GM19468 (cell line): ENCODE results near the gene CTCFL.
"Not testable (repeated sequence)": the region's sequence is repeated elsewhere in the genome, so short reads cannot be mapped to it uniquely, and the experiment has no call there.

ENCODE experiments used
- ATAC-seq: cut with Tn5 transposase; IDR thresholded peaks from one replicate; pipeline ENCODE4 v1.9.1; 2021; ENCODE audit warnings: mild to moderate bottlenecking, moderate library complexity, moderate number of reproducible peaks; ENCODE audit not compliant: unreplicated experiment; ENCODE audit errors: extremely low read depth

Gene CTCFL

DNA sequence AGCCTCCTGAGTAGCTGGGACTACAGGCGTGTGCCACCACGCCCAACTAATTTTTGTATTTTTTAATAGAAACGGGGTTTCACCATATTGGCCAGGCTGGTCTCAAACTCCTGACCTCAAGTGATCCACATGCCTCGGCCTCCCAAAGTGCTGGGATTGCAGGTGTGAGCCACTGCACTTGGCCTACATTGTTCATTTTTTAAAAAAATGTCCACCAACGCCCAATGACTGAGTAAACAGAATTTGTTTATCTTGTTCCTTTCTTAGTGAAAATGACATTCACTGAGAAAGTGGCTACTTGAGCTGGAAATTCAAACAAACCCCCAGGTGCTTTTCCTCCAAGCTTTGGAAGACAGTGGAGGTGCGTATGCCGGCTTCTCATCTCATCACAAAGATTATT, 13.2 kb downstream of the CTCFL start:
- ATAC-seq = not testable (repeated sequence)

DNA sequence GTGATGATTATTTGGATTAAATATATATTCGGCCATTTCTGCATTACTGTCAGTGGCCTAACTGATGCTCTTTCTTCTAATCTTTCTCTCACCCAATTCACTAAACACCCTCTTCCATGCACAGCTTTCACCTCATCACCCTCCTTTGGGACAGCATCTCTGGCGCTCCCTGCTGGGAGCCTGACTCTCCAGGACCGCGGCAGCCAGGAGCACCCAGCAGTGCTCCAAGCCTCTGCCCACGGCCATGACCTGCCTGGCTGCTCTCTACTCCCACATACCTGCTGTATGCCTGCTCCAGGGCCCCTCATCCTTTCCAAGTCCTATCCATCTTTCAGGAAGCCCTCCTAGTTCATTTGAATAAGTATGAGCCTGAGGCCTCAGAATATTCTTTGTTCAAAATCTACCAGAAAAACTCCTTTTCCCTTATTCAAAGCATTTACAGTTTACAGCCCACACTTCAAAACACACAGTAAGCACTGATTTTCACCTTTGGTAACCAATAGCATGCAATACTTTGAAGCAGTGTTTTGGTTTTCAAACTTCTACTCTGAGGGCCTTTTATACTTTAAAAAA, 15.2 kb downstream of the CTCFL start:
- ATAC-seq = no peak

DNA sequence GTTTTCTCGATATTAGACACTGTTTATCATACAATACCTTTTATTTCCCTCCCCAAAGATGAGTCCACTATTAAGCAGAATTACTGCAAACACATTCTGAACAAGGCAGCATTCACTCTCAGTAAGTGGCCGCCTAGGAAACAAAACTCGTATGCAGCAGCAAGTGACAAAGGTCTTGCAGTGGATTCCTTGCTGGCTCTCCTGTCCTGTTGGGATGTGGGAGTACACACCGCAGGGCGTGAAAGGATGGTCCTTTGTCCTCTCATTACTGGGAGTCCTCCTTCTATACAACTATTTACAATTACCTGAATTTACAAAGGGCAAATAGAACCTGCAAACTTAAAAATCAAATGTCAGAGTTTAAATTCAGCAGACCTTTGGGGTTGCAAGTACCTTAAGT, 16.1 kb downstream of the CTCFL start:
- ATAC-seq = no peak

DNA sequence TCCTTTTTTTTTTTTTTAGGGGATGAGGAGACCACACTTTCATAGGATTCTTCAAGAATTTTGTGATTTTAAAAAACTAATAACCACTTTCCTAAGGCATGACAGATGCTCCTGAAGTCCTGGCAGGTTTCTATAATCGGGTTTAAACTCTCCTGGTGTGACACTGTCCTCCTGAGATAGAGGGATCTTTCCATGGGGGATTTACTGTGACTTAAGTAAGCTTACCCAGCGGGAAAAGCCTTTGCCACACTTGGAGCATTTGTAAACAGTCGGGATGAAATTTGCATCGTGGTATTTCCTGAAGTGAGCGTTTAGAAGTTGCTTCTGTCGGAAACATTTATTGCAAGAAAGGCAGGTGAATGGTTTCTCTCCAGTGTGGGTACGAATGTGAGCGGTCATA, 16.6 kb downstream of the CTCFL start:
- ATAC-seq = no peak

DNA sequence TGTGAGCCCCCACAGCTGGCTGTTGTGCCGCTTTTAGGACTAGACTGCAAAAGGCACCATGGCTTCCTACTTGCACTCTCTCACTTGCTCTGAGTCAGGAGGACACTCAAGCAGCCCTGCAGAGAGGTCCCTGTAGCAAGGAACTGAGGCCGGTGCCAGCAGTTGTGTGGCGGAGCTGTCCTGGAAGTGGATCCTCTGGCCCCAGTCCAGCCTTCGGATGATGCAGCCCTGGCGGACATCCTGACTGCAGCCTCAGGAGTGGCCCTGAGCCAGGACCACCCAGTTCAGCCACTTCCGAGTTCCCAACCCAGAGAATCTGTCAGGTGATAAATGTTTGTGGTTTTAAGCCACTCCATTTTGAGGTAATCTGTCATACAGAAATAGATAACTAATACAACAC, 17.5 kb downstream of the CTCFL start:
- no peak for ATAC-seq

DNA sequence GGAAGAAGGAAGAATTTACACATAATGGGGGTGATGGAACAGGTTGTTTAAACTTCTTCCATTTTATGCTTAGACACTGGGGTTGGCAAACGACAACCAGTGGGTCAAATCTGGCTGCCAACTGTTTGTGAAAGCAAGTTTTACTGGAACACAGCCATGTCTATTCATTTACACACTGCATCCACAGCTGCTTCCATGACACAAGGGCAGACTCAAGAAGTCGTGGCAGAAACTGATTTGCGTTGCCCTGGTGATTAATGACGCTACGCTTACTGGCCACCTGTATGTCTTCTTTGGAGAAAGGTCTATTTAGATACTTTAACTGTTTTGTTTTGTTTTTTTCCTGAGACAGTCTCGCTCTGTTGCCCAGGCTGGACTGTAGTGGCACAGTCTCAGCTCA, 19.0 kb downstream of the CTCFL start:
- ATAC-seq = no peak

DNA sequence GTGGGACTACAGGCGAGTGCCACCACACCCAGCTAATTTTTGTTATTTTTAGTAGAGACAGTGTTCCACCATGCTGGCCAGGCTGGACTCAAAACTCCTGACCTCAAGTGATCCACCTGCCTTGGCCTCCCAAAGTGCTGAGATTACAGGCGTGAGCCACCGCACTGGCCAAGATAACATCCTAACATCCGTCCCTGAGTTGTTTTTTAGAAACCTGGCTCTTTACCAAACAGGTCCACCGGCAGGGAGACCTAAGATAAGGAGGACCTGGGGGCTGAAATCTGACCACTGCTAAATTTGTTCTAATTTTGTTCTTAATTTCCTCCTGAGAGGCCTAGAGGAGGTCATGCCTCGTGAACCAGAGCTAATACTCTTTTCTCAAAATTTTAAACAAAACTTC, 20.5 kb downstream of the CTCFL start:
- no peak for ATAC-seq

DNA sequence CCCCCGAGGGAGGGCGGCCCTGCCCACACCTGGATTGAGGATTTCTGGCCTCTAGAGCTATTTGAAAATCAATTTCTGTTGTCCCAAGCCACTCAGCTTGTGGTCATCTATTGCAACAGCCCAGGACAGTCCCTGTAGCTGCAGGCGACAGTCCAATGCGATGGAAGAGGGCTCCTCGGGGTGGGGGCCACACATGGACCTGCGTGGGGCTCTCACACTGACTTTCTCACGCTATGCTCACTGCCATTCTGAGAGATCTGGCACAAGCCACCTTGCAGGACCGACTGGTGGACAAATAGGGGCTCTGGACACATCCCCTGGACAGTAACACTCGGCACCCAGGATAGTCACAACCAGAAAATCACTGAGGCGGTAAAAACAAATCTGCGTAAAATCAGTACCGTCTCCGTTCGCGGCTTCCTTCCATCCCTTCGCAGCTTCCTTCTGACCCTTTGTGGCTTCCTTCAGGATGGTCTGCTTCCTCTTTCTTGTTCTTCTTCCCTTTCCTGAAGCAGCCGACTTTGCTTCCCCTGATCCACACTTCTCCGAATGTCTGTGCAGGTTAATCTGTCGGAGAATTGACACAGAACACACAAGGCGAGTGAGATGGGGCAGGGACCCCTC, 21.8 kb downstream of the CTCFL start:
- ATAC-seq = no peak

DNA sequence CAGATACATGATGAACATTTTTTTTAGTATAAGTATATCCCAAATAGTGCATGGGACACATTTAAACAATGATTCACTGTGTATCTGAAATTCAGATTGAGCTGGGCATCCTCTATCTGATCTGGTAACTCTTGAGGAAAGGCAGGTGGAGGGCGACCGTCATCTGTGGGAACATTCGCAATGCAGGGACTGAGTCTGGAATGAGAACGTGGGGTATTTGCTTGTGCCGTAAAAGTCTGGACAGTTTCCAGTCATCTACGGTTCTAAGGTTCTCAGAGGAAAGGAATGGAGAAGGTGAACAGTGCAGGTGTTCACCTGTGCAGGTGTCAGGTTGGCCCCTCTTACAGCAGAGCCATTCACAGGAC, 22.6 kb downstream of the CTCFL start:
- ATAC-seq = no peak

DNA sequence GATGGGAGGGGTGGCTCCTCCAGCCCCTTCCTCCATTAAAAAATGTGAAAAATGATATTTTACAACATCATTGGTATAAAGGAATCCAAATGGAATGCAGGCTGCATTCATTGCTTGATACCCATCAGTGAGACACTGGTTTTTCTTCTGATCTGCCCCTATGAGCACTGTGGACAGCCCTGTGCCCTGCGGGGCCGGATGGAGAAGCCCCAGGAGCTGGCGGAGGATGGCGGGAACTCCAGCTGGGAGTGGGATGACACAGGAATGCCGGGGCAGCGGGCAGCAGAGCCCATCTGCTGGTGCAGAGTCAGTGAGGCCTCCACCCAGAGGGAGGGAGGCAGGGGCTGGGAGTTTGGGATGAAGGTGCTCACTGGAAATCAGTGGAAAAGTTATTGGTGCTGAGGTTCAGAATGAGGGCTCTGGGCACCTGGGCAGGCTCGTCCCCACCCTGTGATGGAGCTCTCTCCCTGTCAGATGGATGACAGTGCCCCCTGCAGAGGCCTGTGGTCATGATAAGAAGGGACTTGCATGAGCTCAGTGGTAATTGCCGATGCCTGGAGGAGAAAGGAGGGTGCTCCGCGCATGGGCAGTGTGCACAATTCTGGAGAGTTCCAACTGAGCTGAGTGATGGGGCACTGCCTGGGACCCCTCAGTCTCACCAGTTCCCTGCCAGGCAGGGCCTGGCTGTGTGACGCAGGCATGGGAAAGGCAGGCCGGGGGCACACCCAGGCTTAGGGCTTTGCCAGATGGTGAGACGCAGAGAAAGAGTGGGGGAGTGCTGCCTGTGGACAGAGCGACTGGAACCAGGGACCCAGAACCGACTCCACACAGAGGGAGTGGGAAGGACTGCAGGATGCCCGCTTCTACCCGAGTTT, 23.2 kb downstream of the CTCFL start:
- no peak for ATAC-seq

DNA sequence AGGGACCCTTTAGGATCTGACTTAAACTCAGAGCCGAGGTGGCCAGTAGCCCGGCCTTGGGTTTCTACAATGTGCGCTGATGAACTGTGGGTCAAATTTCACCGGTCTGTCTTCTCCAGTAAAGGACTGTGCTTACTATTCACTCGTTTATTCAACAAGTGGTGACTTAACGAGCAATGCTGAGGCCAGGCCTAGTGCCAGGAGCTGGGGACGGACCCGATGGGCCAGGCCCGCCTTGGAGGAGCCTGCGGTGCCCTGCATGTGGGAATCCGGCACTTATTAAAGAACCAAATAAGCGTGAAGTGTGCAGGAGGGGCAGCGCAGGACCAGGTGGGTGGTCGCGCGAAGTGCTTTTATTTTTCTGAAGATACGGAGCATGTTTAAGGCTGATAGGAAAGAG, 24.0 kb downstream of the CTCFL start:
- no peak for ATAC-seq

DNA sequence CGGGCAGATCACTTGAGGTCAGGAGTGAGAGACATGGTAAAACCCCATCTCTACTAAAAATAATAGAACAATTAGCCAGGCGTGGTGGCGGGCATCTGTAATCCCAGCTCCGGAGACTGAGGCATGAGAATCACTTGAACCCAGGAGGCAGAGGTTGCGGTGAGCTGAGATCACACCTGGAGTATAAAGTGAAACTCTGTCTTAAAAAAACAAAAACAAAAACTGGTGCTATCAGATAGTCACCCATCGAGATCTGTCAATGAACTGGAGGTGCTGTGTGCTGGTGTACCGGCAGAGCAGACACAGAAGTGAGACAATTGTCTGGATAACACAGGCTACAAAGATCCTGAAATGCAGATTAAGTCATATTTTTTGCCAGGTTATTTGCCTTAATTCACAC, 24.7 kb downstream of the CTCFL start:
- ATAC-seq = no peak

DNA sequence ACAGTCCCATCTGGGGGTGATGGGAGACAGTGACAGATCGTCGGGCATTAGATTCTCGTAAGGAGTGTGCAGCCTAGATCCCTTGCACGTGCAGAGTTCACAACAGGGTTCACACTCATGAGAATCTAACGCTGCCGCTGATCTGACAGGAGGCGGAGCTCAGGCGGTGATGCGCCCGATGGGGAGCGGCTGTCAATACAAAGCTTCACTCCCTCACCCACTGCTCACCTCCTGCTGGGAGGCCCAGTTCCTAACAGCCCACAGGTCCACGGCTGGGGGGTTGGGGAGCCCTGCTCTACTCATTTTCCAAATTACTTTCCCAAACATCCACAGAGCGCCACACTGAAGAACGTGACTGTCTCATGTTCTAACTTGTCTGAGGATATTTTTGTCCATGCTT, 25.3 kb downstream of the CTCFL start:
- no peak for ATAC-seq

DNA sequence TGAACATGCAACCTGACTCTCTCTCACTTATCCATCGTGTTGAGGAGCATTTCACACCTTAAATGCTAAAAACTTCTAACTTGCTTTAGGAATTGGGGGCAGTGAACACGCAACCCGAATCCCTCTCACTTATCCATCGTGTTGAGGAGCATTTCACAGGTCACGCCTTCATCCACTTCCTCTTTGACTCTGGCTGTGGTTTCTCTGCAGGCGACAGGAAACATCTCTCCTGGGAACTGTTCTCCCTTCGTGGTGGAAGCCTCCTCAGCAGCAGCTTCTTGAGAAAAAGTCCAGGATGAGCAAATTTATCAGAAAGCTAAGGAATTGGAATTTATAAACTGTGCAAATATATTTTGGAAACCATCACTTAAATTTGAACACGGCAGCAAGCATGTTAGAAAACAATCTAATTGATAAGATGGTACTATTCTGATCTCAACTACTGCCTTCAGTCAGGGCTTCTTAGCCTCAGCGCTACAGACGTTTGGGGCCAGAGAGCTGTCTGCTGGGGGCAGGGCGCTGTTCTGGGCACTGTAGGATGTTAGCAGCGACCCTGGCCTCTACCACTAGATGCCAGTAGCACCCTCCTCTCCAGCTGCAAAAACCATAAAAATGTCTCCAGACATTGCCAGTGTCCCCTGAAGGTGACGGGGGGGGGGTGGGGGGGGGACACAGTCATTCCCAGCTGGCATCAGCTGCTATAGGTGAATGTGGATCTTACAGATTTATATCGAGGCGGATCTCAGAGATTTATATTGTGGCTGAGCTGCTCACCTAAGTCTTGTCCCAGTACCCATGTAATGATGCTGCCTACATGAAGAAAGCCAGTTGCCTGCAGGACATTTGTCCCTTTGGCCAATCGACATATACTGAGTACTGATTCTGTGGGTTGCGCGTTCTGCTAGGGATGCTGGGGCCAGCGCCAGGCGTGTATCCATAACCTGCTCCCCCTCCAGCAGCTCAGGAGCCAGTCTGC, 26.2 kb downstream of the CTCFL start:
- no peak for ATAC-seq

DNA sequence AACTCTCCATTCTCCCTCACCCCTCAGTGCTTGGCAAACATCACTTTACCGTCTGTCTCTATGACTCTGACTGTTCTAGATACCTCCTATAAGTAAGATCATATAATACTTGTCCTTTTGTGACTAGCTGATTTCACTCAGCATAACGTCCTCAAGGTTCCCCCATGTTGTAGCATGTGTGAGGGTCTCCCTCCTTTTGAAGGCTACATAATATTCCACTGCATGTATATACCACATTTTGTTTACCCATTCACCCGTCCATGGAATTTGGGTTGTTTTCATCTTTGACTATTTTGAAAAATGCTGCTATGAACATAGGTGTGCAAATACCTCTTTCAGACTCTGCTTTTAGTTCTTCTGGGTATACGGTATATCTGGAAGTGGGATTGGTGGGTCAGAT, 28.3 kb downstream of the CTCFL start:
- ATAC-seq = no peak

DNA sequence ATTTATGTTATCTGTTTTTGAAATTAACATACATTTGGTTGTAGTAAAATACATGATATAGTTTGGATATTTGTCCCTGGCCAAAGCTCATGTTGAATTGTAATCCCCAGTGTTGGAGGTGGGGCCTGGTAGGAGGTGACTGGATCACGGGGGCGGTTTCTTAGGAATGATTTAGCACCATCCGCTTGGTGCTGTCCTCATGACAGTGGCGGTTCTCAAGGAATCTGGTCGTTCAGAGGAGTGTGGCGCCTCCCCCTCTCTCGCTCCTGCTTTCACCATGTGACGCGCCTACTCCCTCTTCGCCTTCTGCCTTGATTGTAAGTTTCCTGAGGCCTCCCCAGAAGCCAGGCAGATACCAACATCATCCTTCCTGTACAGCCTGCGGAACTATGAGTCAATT, 29.0 kb downstream of the CTCFL start:
- no peak for ATAC-seq

DNA sequence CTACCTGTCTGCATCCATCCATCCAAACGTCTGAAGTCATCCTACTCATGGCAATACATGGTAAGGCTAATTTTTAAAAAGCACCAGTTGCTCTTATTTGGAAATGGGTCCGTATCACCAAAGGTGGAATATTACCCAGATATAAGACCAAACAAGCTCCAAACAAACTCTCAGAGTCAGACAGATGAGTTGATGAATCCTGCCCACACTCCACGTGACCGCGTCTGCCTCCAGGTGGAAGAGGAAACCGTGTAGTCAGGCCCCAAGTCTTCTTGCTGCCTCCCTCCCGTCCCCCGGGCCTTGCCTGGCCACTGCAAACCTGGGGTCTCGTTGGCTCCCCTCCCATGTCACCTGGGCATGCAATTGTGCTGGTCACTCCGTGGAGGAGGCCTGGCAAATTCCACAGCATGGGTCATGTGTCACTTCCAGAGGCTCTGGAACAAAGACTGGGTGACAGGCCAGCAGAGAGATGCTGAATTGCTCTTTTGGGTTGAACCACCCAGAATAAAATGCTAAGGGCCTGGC, 31.8 kb downstream of the CTCFL start:
- ATAC-seq = no peak

DNA sequence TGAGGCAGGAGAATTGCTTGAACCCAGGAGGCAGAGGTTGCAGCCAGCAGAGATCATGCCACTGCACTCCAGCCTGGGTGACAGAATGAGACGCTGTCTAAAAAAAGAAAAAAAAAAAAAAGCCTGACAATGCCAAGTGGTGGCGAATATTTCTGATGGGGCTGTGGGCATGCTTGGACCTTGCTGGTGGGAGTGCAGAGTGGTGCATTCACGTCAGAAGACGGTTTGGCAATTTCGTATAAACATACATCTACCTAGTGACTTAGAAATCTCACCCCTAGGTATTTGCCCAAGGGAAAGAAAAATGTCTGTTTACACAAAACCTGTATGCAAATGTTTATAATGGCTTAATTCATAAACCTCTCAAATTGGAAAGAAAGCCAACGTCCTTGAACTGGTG, 33.6 kb downstream of the CTCFL start:
- no peak for ATAC-seq

DNA sequence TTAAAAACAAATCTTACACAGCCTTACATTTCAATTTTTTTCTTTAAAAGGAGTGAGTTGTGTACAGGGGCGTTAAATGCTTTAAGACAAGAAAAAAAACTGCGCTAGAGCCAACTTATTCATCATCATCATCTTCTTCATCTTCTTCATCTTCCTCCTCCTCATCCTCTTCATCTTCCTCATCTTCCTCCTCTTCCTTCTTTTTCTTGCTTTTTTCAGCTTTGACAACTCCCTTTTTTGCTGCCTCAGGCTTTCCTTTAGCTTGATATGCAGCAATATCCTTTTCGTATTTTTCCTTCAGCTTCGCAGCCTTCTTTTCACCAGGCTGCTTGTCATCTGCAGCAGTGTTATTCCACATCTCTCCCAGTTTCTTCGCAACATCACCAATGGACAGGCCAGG, 36.7 kb downstream of the CTCFL start:
- not testable (repeated sequence) for ATAC-seq

DNA sequence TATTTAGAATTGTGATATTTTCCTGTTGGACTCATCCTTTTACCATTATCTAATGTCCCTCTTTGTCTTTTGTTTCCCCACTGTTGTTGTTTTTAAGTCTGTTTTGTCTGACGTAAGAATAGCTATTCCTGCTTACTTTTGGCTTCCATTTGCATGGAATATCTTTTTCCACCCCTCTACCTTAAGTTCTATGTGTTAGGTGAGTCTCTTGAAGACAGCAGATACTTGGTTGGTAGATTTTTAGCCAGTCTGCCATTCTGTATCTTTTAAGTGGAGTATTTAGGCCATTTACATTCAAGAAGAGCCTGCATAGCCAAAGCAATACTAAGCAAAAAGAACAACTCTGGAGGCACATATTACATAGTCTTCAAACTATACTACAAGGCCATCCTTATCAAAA, 39.2 kb downstream of the CTCFL start:
- no peak for ATAC-seq
